ENCODE measurements around the gene APBA2. TPM values are rescaled to one million over a fixed set of nuclear protein-coding genes. Genes with fewer than 3 reads are reported as not detected.

Gene APBA2
- total and polyA plus RNA-seq, 4 donors: 0.41 to 2.1 (median 1.9) TPM

Other genes with a start within 250 kb of the APBA2 start
- gene GOLGA8M, start 173.6 kb upstream of the APBA2 start, total RNA-seq: 10 to 100 TPM in 1 of 2 donors, 1 to 10 TPM in 1; 4.3 to 10.7 TPM
- under 1 TPM; 0.23 to 0.63 TPM for gene GOLGA8M, start 173.6 kb upstream of the APBA2 start, polyA plus RNA-seq
- not detected for gene GOLGA6L7, start 37.3 kb upstream of the APBA2 start, total RNA-seq
- not detected for gene GOLGA6L7, start 37.3 kb upstream of the APBA2 start, polyA plus RNA-seq